Measurements from ENCODE around the gene MPND. TPM values are rescaled to one million over a fixed set of nuclear protein-coding genes. Genes with fewer than 3 reads are reported as not detected.

The MPND gene
- polyA plus RNA-seq, 1 of the 3 experiments (the other 2 are of a cell fraction), result 21.3 TPM

- TF ChIP-seq NRF1 (IDR thresholded peaks at IDR 0.05; ENCODE audit: low read depth, low read length) (no peak), RFX5 (IDR thresholded peaks at IDR 0.05; ENCODE audit: low read length) (no peak)
- CTCF ChIA-PET, result interaction anchor here (0.7 to 1.3 kb wide), 5 partner anchors 8 to 185 kb away, joined by 3 to 4 read pairs (median 3); partner anchors contain the start of genes MPND and SH3GL1
- H3K4me2 ChIP-seq, result no peak overlapping the region
- no peak overlapping the region for H3K9ac ChIP-seq
- peaks cover 32 to 67% of the 10 kb centered on the region in 2 experiments for H3K4me1 ChIP-seq (ENCODE audit: control insufficient read depth in 1 of 2, insufficient read depth in 2 of 2, low read depth in 1 of 2, low read length in 1 of 2)
- H4K20me1 ChIP-seq (ENCODE audit: insufficient read depth), result peaks cover 14% of the 10 kb centered on the region; the same call in 1 of the 2 replicates
- no peaks in the 10 kb centered on the region for H3K36me3 ChIP-seq (replicated peaks in 1 of 2; ENCODE audit: control insufficient read depth in 1 of 2, insufficient read depth in 2 of 2, low read length in 1 of 2)
- no peak for DNase-seq
- H3K27ac ChIP-seq (ENCODE audit: low read depth in 2 of 2, low read length in 1 of 2), result peak overlapping the region in 1 of 2 experiments; percentile 92; a peak in 1 of 4 replicates
- H3K79me2 ChIP-seq (ENCODE audit: insufficient read depth), result peaks cover 93% of the 10 kb centered on the region
- H3K4me3 ChIP-seq (ENCODE audit: low read depth in 2 of 2, low read length in 1 of 2), result no peak overlapping the region
- H3K27me3 ChIP-seq (ENCODE audit: insufficient read depth), result no peaks in the 10 kb centered on the region
- WGBS (ENCODE audit: low lambda C conversion rate), result 95% methylated on average over 23 of the region's 31 CpGs
- no peaks in the 10 kb centered on the region for H3K9me2 ChIP-seq
- no peaks in the 10 kb centered on the region for H3K9me3 ChIP-seq
- POLR2A ChIA-PET, result no interaction called here
- no peak overlapping the region for H2AFZ ChIP-seq (ENCODE audit: low read depth)
- H3F3A ChIP-seq (replicated peaks; ENCODE audit: insufficient read depth), result peaks cover 6% of the 10 kb centered on the region
Observed at GRCh38 chr19:4371247-4372164, 28.1 kb downstream of the MPND start.

GRCh38 chr19:4372165-4373012, 29.0 kb downstream of the MPND start:
- Histone ChIP-seq H3K4me1 (ENCODE audit: control insufficient read depth in 1 of 2, insufficient read depth in 2 of 2, low read depth in 1 of 2, low read length in 1 of 2) (peaks cover 40 to 73% of the 10 kb centered on the region in 2 experiments), H3K4me3 (ENCODE audit: low read depth in 2 of 2, low read length in 1 of 2) (no peak overlapping the region), H3K79me2 (ENCODE audit: insufficient read depth) (peaks cover 100% of the 10 kb centered on the region), H3K27ac (ENCODE audit: low read depth in 2 of 2, low read length in 1 of 2) (peak overlapping the region in 1 of 2 experiments; percentile 92; a peak in 2 of 4 replicates), H3F3A (replicated peaks; ENCODE audit: insufficient read depth) (peaks cover 12% of the 10 kb centered on the region), H3K4me2 (no peak overlapping the region), H3K27me3 (ENCODE audit: insufficient read depth) (no peaks in the 10 kb centered on the region), H3K36me3 (replicated peaks in 1 of 2; ENCODE audit: control insufficient read depth in 1 of 2, insufficient read depth in 2 of 2, low read length in 1 of 2) (no peaks in the 10 kb centered on the region), H2AFZ (ENCODE audit: low read depth) (no peak overlapping the region), H4K20me1 (ENCODE audit: insufficient read depth) (peaks cover 22% of the 10 kb centered on the region; the same call in 1 of the 2 replicates), H3K9me2 (no peaks in the 10 kb centered on the region), H3K9me3 (no peaks in the 10 kb centered on the region), H3K9ac (no peak overlapping the region)
- CTCF ChIA-PET, result interaction anchor here (0.9 to 1.3 kb wide), 4 partner anchors 9 to 105 kb away, joined by 3 to 4 read pairs (median 4); partner anchors contain the start of genes MPND and SH3GL1
- 95% methylated on average over 14 of the region's 22 CpGs for WGBS (ENCODE audit: low lambda C conversion rate)
- DNase-seq, result no peak
- TF ChIP-seq RAD21 (IDR thresholded peaks at IDR 0.05; ENCODE audit: low read length) (no peak), REST (IDR thresholded peaks at IDR 0.05; ENCODE audit: low read depth, low read length) (no peak), FOXJ3 (CRISPR knock-in tag; IDR thresholded peaks at IDR 0.05) (no peak), JUND (IDR thresholded peaks at IDR 0.05) (no peak)
- POLR2A ChIA-PET, result interaction anchor here (0.6 kb wide), 1 partner anchor 81 kb away, joined by 3 read pairs; no protein-coding TSS in a partner anchor
